Stimulated activated memory B cell treated with anti-CD40 and anti-IgM and Interleukin-4, amounts not matched to agents 10 μg/mL and 1 μg/mL and 100 μg/mL, for 72 hours (primary cell): ENCODE results near the gene TRIP6.
A peak's percentile ranks its signal among the peaks of the same experiment; 100 is the strongest.

Experiments used
- ATAC-seq: fragments of 150-1000 bp; cut with Tn5 transposase; 2 replicates; pipeline ENCODE4 v1.10.0; 2021
- H3K27ac Mint-ChIP-seq: one replicate; pipeline ENCODE4 v1.8.0; 2022; ENCODE audit warnings: mild to moderate bottlenecking, mixed read lengths
- H3K27me3 Mint-ChIP-seq: one replicate; pipeline ENCODE4 v1.8.0; 2022; ENCODE audit warnings: mixed read lengths
- H3K36me3 Mint-ChIP-seq: one replicate; pipeline ENCODE4 v1.8.0; 2022; ENCODE audit warnings: mixed read lengths
- H3K4me1 Mint-ChIP-seq: one replicate; pipeline ENCODE4 v1.8.0; 2022; ENCODE audit warnings: mixed read lengths
- H3K4me3 Mint-ChIP-seq: one replicate; pipeline ENCODE4 v1.8.0; 2022; ENCODE audit warnings: mild to moderate bottlenecking, moderate library complexity, mixed read lengths
- H3K9me3 Mint-ChIP-seq: one replicate; pipeline ENCODE4 v1.8.0; 2022; ENCODE audit warnings: mixed read lengths

The TRIP6 gene

GRCh38 chr7:100878013-100878412 lies 10.8 kb downstream of the TRIP6 start:
- peaks cover 69% of the 10 kb centered on the region for H3K36me3 Mint-ChIP-seq

GRCh38 chr7:100878685-100879084 lies 11.5 kb downstream of the TRIP6 start:
- Mint-ChIP-seq H3K27ac (peak overlapping the region; percentile 58), H3K36me3 (peaks cover 70% of the 10 kb centered on the region), H3K27me3 (no peaks in the 10 kb centered on the region), H3K4me1 (peaks cover 62% of the 10 kb centered on the region), H3K9me3 (no peaks in the 10 kb centered on the region), H3K4me3 (no peak overlapping the region)
- no peak for ATAC-seq

More at GRCh38 chr7:100878013-100878412, 10.8 kb downstream of the TRIP6 start:
- Mint-ChIP-seq H3K27me3 (no peaks in the 10 kb centered on the region), H3K4me3 (no peak overlapping the region), H3K4me1 (peaks cover 57% of the 10 kb centered on the region), H3K9me3 (no peaks in the 10 kb centered on the region), H3K27ac (no peak overlapping the region)
- ATAC-seq = no peak

GRCh38 chr7:100879685-100880261 lies 12.6 kb downstream of the TRIP6 start:
- H3K27ac Mint-ChIP-seq = no peak overlapping the region
- H3K36me3 Mint-ChIP-seq = peaks cover 78% of the 10 kb centered on the region
- peaks cover 68% of the 10 kb centered on the region for H3K4me1 Mint-ChIP-seq
- H3K27me3 Mint-ChIP-seq = no peaks in the 10 kb centered on the region
- ATAC-seq = no peak
- no peaks in the 10 kb centered on the region for H3K9me3 Mint-ChIP-seq
- H3K4me3 Mint-ChIP-seq = no peak overlapping the region

- H3K9me3 Mint-ChIP-seq = no peaks in the 10 kb centered on the region
- H3K4me1 Mint-ChIP-seq = peaks cover 68% of the 10 kb centered on the region
- peaks cover 78% of the 10 kb centered on the region for H3K36me3 Mint-ChIP-seq
- no peaks in the 10 kb centered on the region for H3K27me3 Mint-ChIP-seq
- no peak overlapping the region for H3K27ac Mint-ChIP-seq
- ATAC-seq = no peak
- H3K4me3 Mint-ChIP-seq = no peak overlapping the region
Observed at GRCh38 chr7:100880645-100881044, 13.5 kb downstream of the TRIP6 start.

- Mint-ChIP-seq H3K27me3 (no peaks in the 10 kb centered on the region), H3K9me3 (no peaks in the 10 kb centered on the region), H3K36me3 (peaks cover 81% of the 10 kb centered on the region), H3K4me1 (peaks cover 70% of the 10 kb centered on the region), H3K4me3 (no peak overlapping the region), H3K27ac (no peak overlapping the region)
- no peak for ATAC-seq
Observed at GRCh38 chr7:100881136-100881535, 13.9 kb downstream of the TRIP6 start.

- Mint-ChIP-seq H3K27ac (no peak overlapping the region), H3K36me3 (peaks cover 83% of the 10 kb centered on the region), H3K9me3 (no peaks in the 10 kb centered on the region), H3K27me3 (no peaks in the 10 kb centered on the region), H3K4me3 (no peak overlapping the region), H3K4me1 (peaks cover 70% of the 10 kb centered on the region)
- no peak for ATAC-seq
Observed at GRCh38 chr7:100882201-100882600, 15.0 kb downstream of the TRIP6 start.

- H3K27me3 Mint-ChIP-seq = no peaks in the 10 kb centered on the region
- no peak for ATAC-seq
- peaks cover 74% of the 10 kb centered on the region for H3K4me1 Mint-ChIP-seq
- no peaks in the 10 kb centered on the region for H3K9me3 Mint-ChIP-seq
- H3K4me3 Mint-ChIP-seq = no peak overlapping the region
- H3K36me3 Mint-ChIP-seq = peaks cover 91% of the 10 kb centered on the region
- H3K27ac Mint-ChIP-seq = peak overlapping the region; percentile 8
Observed at GRCh38 chr7:100882785-100883526, 15.8 kb downstream of the TRIP6 start.

- peaks cover 68% of the 10 kb centered on the region for H3K4me1 Mint-ChIP-seq
- H3K36me3 Mint-ChIP-seq = peaks cover 85% of the 10 kb centered on the region
- H3K4me3 Mint-ChIP-seq = no peak overlapping the region
- H3K27me3 Mint-ChIP-seq = peaks cover 2% of the 10 kb centered on the region
- H3K9me3 Mint-ChIP-seq = no peaks in the 10 kb centered on the region
- no peak for ATAC-seq
- no peak overlapping the region for H3K27ac Mint-ChIP-seq
Observed at GRCh38 chr7:100884736-100885439, 17.7 kb downstream of the TRIP6 start.

GRCh38 chr7:100885440-100886141 lies 18.4 kb downstream of the TRIP6 start:
- peaks cover 71% of the 10 kb centered on the region for H3K4me1 Mint-ChIP-seq
- no peaks in the 10 kb centered on the region for H3K9me3 Mint-ChIP-seq
- no peak overlapping the region for H3K4me3 Mint-ChIP-seq
- no peak overlapping the region for H3K27ac Mint-ChIP-seq
- H3K27me3 Mint-ChIP-seq = peaks cover 9% of the 10 kb centered on the region
- peaks cover 78% of the 10 kb centered on the region for H3K36me3 Mint-ChIP-seq
- ATAC-seq = no peak

GRCh38 chr7:100886142-100886935 lies 19.2 kb downstream of the TRIP6 start:
- peaks cover 17% of the 10 kb centered on the region for H3K27me3 Mint-ChIP-seq
- ATAC-seq = no peak
- no peak overlapping the region for H3K4me3 Mint-ChIP-seq

GRCh38 chr7:100886936-100887515 lies 19.8 kb downstream of the TRIP6 start:
- Mint-ChIP-seq H3K4me1 (peaks cover 76% of the 10 kb centered on the region), H3K9me3 (no peaks in the 10 kb centered on the region), H3K27me3 (peaks cover 24% of the 10 kb centered on the region), H3K27ac (peak overlapping the region; percentile 88), H3K36me3 (peaks cover 63% of the 10 kb centered on the region), H3K4me3 (peak overlapping the region; percentile 81)
- ATAC-seq = no peak

More at GRCh38 chr7:100886142-100886935, 19.2 kb downstream of the TRIP6 start:
- H3K9me3 Mint-ChIP-seq = no peaks in the 10 kb centered on the region
- H3K4me1 Mint-ChIP-seq = peaks cover 76% of the 10 kb centered on the region
- H3K36me3 Mint-ChIP-seq = peaks cover 70% of the 10 kb centered on the region
- peak overlapping the region; percentile 88 for H3K27ac Mint-ChIP-seq

- Mint-ChIP-seq H3K27ac (peak overlapping the region; percentile 88), H3K4me1 (peaks cover 76% of the 10 kb centered on the region), H3K9me3 (no peaks in the 10 kb centered on the region), H3K27me3 (peaks cover 30% of the 10 kb centered on the region), H3K36me3 (peaks cover 59% of the 10 kb centered on the region), H3K4me3 (peak overlapping the region; percentile 81)
- peak; percentile 76 for ATAC-seq
Observed at GRCh38 chr7:100887516-100888290, 20.5 kb downstream of the TRIP6 start.

- peak overlapping the region; percentile 81 for H3K4me3 Mint-ChIP-seq
- H3K27ac Mint-ChIP-seq = peak overlapping the region; percentile 88
- no peak for ATAC-seq
- H3K36me3 Mint-ChIP-seq = peaks cover 52% of the 10 kb centered on the region
- peaks cover 69% of the 10 kb centered on the region for H3K4me1 Mint-ChIP-seq
- H3K9me3 Mint-ChIP-seq = no peaks in the 10 kb centered on the region
- H3K27me3 Mint-ChIP-seq = peaks cover 38% of the 10 kb centered on the region
Observed at GRCh38 chr7:100888291-100888987, 21.3 kb downstream of the TRIP6 start.
